H54 (cell line): ENCODE results near the gene MACO1.

Experiments
- DNase-seq: peaks from one replicate; pipeline ENCODE4 v3.0.0; 2011; ENCODE audit warnings: low spot score, mixed read lengths; ENCODE audit not compliant: insufficient read length
- FAIRE-seq: peaks from 3 replicates; lab custom pipeline; 2011; peaks lifted over from hg19 to GRCh38; lab: Jason Lieb, UNC
- POLR2A ChIP-seq: IDR thresholded peaks from 2 replicates; pipeline ENCODE4 v1.6.1; 2011; ENCODE audit warnings: low read depth, mild to moderate bottlenecking, low read length

Gene MACO1

DNA sequence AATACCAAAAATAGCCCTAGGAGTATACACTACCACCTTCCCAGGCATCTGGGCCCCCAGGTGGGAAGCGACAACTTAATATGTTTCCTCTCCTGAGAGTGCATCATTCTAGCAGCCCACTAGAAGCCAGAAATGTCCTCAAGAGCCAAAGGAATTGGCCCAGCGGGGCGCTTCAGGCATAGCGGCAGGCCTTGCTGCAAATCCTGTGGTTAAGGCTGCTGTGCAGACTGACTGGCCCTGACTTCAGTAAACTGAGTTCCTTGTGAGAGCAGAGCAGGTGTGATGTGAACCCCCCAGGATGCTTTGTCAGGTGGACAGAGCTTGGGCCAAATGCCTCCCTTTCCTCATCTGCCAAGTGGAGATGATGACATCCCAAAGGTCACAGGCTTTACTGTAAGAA is 83.0 kb downstream of the MACO1 start:
- FAIRE-seq = no peak
- no peak for TF ChIP-seq POLR2A
- DNase-seq = no peak

DNA sequence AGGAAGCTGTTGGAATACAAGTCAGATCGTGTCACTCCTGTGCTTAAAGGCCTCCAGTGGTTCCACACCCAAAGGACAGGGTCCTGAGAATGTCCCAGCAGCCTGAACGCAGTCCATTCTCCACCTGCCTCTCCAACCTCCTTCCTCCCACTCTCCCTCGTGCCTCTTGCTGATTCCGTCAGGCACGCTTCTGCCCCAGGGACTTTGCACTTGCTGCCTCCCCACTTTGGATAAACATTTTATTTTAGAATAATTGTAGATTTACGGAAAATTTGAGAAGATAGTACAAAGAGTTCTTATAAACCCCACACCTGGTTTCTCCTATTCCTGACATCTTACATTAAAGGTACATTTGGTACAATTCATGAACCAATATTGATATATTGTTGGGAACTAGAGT is 84.3 kb downstream of the MACO1 start:
- TF ChIP-seq POLR2A = no peak
- DNase-seq = no peak
- FAIRE-seq = no peak

DNA sequence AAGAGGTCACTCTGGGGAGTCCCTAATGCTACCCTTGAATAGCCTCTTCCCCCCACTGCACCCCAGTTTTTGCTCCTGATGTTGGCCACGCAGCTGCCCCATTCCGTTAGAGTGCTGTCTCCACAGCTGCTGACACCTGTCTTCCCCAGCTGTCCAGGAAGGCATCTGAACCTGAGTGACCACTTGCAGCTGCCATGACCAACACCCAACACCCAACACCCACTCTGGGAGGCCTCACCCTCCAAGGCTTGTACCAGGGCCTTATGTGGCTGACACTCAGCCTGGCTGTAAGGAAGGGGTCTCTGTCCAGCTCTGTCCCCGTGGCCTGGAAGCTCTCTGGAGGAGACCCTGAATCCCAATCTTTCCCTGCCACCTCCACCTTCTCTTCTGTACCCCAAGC is 86.0 kb downstream of the MACO1 start:
- TF ChIP-seq POLR2A = no peak
- DNase-seq (no peak), FAIRE-seq (no peak)

DNA sequence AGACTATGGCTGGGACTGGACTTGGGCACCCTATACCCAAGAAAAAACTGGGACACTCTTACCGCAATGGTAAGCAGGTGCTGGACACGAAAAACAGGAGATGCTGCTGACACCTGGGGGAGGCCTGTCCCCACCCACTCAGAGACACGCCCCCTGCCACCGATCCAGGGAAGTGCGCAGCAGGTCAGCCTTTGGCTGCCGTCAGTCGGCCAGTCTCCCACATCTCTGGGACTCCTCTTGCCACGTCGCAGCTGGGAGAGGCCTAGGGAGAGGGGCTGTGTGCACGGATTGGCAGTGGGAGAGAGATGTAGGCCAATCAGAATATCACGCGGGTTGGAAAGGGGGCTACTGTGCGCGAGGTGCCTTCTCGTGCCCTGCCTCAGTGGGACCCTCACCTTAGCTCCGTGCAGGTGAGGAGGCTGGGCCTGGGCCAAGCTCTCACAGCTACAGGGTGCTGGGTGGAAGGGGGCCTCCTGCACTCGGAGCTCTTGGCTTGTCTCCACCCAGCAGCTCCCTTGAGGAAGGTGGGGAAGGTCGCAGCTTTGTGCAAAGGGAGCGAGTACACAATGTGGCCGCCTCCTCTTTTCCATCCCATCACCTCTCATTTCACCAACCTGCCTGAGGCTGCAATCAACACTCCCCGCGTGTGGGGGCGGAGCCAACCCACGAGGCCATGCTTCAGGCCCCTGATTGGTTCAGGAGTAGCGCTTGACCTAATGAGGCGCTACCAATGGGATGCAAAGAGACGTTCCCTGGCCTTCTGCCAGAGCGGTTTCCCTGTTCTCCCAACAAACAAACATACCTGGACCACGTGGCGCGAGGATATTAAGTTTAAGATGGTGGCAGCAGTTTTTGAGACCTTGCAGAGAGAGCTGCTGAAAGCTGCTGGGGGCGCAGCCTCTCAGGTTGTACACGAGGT is 87.0 kb downstream of the MACO1 start:
- TF ChIP-seq POLR2A = no peak
- FAIRE-seq (no peak), DNase-seq (no peak)

DNA sequence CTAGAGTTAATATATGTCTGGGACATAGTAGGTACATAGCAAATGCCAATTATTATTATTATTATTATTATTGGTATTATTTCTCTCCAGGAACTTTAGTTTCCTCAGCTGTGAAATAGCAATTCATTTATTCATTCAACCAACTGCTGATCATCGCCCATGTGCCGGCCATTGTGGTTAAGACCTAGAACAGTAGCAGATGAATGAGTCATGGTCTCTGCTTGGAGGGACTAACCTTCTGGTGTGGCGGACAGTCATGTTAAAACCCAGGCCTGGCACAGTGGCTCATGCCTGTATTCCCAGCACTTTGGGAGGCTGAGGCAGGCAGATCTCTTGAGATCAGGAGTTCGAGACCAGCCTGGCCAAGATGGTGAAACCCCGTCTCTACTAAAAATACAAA is 88.9 kb downstream of the MACO1 start:
- FAIRE-seq = no peak
- peak; percentile 63 for DNase-seq
- no peak for TF ChIP-seq POLR2A

DNA sequence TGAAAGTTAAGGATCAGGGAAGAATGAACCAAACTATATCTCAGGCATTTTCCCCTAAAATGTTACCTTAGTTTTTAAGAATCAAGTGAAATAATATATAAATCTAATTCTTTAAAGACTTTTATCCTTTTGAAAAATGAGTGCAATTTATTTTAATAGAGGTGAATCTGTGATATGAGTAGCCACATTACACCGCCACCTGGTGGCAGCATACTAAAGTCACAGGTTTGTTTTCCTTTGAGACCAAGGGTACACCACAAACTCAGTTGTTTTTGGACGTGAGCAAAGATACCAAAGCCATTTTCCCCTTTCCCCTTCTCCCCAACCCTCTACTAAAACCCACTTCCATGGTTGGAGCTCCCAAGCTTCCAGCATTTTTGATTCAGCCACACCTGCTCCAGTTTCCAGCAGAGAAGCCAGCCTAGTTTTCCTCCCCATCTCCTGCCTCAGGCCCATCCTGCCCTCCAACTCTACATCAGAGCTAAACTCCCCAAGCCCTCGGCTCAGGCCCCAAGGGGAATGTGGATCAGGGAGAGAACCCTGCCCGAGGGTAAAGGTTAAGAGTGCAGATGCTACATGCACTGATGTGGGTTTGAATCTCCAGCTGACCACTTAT is 89.9 kb downstream of the MACO1 start:
- DNase-seq (no peak), FAIRE-seq (no peak)
- no peak for TF ChIP-seq POLR2A

DNA sequence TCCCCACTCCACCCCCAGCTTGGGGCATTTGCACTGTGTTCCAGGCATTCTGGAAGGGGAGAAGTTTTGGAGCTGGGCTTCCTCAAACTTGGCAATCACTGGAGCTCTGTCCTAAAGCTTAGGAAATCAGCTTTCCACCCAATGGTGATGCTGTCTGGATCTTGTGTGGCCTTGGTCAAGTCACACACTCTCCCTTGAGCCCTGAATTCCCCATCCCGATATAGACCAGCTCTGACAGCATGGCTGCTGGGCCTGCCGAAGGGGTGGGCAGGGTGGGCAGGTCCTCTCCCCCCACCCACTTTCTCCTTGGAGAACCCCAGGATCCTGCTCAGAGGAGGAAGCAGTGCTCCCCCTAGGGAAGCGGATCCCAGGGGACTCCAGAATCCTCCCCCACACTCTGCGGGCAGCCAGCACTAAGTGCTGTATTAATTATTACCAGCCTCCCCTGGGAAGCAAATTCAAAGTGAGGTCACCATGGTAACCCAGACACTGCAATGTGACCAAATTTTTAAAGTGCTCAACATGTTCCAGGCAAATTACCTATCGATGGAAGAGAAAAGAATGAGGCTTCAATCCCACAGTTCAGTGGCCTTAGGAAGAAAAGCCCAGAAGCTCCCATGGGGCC is 91.4 kb downstream of the MACO1 start:
- FAIRE-seq (no peak), DNase-seq (no peak)
- TF ChIP-seq POLR2A = no peak

DNA sequence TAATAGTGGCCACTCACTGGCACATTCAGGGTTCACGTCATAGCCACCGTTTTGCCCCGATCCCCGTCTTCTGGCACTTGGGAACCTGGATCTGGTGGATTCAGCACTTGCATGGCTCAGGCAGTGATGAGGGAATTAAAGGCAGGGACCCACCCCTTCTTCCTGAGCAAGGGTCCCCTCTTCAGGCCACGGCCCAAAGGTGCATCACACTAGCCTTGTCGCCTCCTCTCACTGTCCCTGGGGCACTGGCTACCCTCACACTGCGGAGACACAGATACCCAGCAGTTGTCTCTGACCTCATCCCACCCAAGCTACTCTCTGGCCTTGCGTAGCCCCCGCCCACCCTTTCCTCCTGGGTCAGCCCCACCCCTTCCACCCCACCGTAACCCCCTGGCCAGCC is 92.8 kb downstream of the MACO1 start:
- DNase-seq (no peak), FAIRE-seq (no peak)
- no peak for TF ChIP-seq POLR2A

DNA sequence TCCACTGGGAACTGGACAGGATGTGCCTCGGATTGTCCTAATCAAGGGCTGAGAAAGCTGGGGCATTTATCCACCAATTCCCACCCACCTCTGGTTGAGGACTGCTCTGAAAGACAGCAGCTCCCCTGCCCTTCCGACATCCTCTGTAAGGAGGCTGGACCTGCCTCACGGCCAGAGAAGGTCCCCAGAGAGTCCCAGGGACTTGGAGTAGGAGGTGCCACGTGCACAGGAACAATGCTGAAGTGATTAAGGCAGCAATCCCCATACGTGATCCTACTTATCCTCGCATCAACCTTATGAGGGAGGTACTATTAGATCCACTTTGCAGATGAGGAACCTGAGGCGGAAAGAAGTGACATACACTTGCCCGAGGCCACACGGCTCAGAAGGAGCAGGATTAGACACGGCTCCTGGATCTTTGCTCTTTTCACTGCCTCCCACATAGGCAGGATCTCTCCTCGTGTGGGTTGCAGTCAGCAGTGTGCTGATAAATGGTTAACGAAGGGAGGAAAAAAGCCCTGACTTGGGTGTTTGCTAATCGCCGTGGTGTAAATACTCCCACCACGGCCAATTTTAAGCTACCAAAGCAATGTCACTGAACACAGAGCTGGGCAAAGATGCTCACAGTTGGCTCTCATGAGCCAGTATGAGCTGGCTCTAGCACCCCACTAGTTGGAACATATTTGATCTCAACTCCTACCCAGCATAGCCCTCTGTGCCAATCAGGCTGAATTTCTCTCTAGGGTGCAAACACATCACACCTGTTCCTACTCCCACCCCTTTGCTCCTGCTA is 94.1 kb downstream of the MACO1 start:
- TF ChIP-seq POLR2A = no peak
- no peak for DNase-seq
- no peak for FAIRE-seq

DNA sequence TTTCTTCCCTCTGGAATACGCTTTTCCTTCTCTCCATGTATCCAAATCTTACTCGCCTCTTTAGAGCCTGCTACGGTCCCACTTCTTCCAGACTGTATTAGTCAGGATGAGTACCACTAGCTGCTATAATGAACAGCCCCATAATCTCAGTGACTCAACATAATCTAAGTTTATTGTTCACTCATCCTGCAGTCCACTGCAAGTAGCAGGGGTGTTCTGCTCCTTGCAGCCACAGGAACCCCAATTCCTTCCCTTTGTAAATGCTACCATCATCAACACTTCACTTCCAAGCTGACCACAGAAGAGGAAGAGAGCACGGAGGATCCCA is 94.6 kb downstream of the MACO1 start:
- TF ChIP-seq POLR2A = no peak
- DNase-seq = no peak
- FAIRE-seq = no peak

DNA sequence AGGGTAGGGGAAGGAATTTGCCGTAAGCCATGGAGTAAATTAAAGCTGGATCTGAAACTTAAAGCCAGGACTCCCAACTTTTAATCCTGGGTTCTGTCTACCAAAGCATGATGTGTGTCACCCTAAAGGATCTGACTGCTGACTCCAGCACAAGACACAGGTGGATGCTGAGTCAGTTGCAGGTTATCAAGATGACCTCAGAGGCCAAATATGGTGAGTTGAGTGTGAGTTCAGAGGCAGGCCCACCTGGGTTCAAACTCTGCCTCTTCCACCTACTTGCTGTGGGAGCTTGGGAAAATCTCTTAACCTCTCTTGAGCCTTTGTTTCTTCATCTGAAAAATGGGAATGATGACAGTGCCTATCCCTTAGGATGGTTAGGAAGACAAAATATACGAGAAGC is 96.1 kb downstream of the MACO1 start:
- FAIRE-seq (no peak), DNase-seq (no peak)
- no peak for TF ChIP-seq POLR2A

DNA sequence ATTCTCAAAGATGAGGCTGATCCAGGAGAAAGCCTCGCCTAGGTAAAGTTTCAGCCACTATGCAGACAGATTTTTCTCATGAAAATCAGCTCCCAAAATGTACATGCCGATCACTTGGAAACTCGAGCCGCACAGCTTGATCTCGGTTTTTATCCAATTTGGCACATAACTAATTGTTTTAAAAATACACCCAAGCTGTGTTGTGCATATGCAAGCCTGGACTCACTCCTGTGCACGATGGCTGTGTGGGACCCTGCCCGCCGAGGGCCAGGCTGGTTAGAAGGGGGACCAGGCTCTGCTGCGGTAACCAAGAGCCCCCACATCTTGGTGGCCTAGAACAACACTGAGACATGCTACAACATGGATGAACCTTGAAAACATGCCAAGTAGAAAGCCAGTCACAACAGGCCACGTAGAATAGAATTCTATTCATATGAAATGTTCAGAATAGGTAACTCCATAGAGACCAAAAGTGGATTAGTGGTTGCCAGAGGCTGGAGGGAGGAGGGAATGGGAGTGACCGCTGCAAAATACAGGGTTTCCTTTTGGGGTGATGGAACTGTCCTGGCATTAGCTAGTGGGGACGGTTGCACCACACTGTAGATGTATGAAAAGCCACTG is 96.6 kb downstream of the MACO1 start:
- TF ChIP-seq POLR2A = no peak
- no peak for DNase-seq
- no peak for FAIRE-seq

DNA sequence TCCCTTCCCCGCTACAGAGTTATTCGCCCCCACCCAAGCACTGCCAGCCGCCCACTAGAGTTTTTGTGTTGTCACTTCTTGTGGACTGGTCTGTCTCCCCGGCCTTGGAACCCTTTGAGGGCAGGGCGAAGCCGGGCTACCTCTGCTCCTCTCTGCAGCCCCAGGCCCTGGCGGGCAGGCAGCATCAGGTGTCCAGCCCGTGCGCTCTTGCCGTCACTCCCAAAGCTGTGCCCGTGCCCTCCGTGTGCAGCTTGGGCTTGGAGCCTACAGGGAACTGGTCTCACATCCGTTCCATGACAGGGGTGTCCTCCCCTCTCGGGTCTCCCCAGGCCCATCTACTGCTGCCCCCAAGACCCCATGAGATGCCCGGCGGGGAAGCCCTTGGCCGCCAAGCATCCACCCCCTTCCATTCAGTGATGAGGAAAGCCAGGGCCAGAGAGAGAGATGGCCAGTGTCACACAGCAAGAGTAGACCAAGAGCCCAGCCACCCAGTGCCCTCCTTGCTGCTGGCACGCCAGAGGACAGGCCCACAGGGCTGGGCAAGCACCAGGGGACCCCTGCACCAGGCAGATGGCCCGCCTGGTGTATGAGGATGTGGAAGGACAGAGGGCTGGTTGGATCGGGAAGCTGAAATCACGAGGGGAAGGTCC is 97.4 kb downstream of the MACO1 start:
- no peak for TF ChIP-seq POLR2A
- DNase-seq = no peak
- no peak for FAIRE-seq
